ENCODE results near the gene RAI2.

- no peak for TF ChIP-seq POLR2A (IDR thresholded peaks at IDR 0.05)
- TF ChIP-seq, protein P1, sequence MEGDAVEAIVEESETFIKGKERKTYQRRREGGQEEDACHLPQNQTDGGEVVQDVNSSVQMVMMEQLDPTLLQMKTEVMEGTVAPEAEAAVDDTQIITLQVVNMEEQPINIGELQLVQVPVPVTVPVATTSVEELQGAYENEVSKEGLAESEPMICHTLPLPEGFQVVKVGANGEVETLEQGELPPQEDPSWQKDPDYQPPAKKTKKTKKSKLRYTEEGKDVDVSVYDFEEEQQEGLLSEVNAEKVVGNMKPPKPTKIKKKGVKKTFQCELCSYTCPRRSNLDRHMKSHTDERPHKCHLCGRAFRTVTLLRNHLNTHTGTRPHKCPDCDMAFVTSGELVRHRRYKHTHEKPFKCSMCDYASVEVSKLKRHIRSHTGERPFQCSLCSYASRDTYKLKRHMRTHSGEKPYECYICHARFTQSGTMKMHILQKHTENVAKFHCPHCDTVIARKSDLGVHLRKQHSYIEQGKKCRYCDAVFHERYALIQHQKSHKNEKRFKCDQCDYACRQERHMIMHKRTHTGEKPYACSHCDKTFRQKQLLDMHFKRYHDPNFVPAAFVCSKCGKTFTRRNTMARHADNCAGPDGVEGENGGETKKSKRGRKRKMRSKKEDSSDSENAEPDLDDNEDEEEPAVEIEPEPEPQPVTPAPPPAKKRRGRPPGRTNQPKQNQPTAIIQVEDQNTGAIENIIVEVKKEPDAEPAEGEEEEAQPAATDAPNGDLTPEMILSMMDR (IDR thresholded peaks at IDR 0.05 in 4 of 5, conservative IDR thresholded peaks at IDR 0.05 in 1 of 5), result no peak
Measured at GRCh38 chrX:17814557-17814956, 46.5 kb downstream of the RAI2 start.
